Inferior parietal cortex (tissue), 1 donor: ENCODE measurements around the gene OVAAL.
"Not testable (repeated sequence)": the region's sequence is repeated elsewhere in the genome, so short reads cannot be mapped to it uniquely, and the experiment has no call there.

Source experiments
- DNase-seq: peaks from one replicate; pipeline ENCODE4 v3.0.0-alpha.2; 2016; ENCODE audit errors: extremely low spot score

OVAAL gene

GRCh38 chr1:180540697-180541594 lies 17.8 kb upstream of the OVAAL start:
- no peak for DNase-seq

- DNase-seq: no peak
Observed at GRCh38 chr1:180542113-180542837, 16.5 kb upstream of the OVAAL start.

GRCh38 chr1:180542838-180543145 lies 16.0 kb upstream of the OVAAL start:
- DNase-seq: no peak

- no peak for DNase-seq
Observed at GRCh38 chr1:180544050-180544449, 14.7 kb upstream of the OVAAL start.

GRCh38 chr1:180545991-180546390 lies 12.8 kb upstream of the OVAAL start:
- no peak for DNase-seq

- DNase-seq: no peak
Observed at GRCh38 chr1:180548686-180549317, 10.0 kb upstream of the OVAAL start.

- DNase-seq: not testable (repeated sequence)
Observed at GRCh38 chr1:180549770-180550169, 9.0 kb upstream of the OVAAL start.

GRCh38 chr1:180550241-180550640 lies 8.5 kb upstream of the OVAAL start:
- DNase-seq: no peak

GRCh38 chr1:180551997-180552396 lies 6.8 kb upstream of the OVAAL start:
- DNase-seq: no peak

- DNase-seq: not testable (repeated sequence)
Observed at GRCh38 chr1:180553046-180553445, 5.7 kb upstream of the OVAAL start.

- DNase-seq: no peak
Observed at GRCh38 chr1:180555411-180555810, 3.4 kb upstream of the OVAAL start.

- DNase-seq: no peak
Observed at GRCh38 chr1:180560200-180560867, 1.6 kb downstream of the OVAAL start.

- DNase-seq: no peak
Observed at GRCh38 chr1:180560868-180561600, 2.3 kb downstream of the OVAAL start.

- no peak for DNase-seq
Observed at GRCh38 chr1:180562640-180563025, 3.9 kb downstream of the OVAAL start.

- DNase-seq: no peak
Observed at GRCh38 chr1:180563026-180563827, 4.5 kb downstream of the OVAAL start.

- no peak for DNase-seq
Observed at GRCh38 chr1:180565121-180565871, 6.5 kb downstream of the OVAAL start.

GRCh38 chr1:180566026-180566425 lies 7.3 kb downstream of the OVAAL start:
- DNase-seq: no peak

GRCh38 chr1:180566495-180566894 lies 7.7 kb downstream of the OVAAL start:
- no peak for DNase-seq

- no peak for DNase-seq
Observed at GRCh38 chr1:180567654-180568053, 8.9 kb downstream of the OVAAL start.

- no peak for DNase-seq
Observed at GRCh38 chr1:180568184-180568583, 9.4 kb downstream of the OVAAL start.
